ENCODE data around the gene LRRC8B. TPM values are rescaled to one million over a fixed set of nuclear protein-coding genes. Genes with fewer than 3 reads are reported as not detected.

Gene LRRC8B
- total RNA-seq, 1 experiment from 2014 or later, result 15.0 TPM

DNA sequence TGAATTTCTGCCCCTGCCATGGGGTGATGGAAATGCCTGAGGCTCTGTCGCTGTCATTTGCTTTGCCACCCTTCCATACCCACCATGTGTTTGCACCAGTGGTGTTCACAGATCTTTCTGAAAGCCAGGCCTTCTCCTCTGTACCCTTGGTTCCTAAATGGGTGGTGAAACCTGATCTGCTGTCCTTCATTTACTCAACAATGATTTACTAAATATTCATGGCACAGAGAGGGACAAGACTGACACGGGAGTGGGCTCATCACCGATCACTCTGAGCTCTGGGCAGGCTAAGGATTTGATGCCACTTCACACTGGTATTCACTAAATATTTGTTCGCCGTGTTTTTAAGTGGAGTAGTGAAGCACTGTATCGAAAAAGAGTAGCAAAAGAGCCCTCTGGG lies 40.9 kb downstream of the LRRC8B start:
- intact Hi-C loops (cut with micrococcal nuclease; ENCODE audit: unreplicated experiment), result no loop called here
- H3K9me3 ChIP-seq (ENCODE audit: insufficient read depth, low read depth), result no peaks in the 10 kb centered on the region
- DNase-seq, result no peak
- ChIA-PET CTCF (no interaction called here), POLR2A (ENCODE audit: unreplicated experiment) (no interaction called here)
- H3K27me3 ChIP-seq (ENCODE audit: insufficient read depth, low read depth), result no peaks in the 10 kb centered on the region
- no peaks in the 10 kb centered on the region for H3K9me2 ChIP-seq (ENCODE audit: insufficient read depth)
- H3K4me3 ChIP-seq, result no peak overlapping the region
- no peaks in the 10 kb centered on the region; the same call in 1 of the 2 replicates for H4K20me1 ChIP-seq (ENCODE audit: insufficient read depth)
- H3F3A ChIP-seq (ENCODE audit: insufficient read depth, low read depth), result no peaks in the 10 kb centered on the region
- H3K36me3 ChIP-seq (ENCODE audit: low read depth), result 0 out of 2 replicates have a peak, but pooled peaks cover 11% of the 10 kb centered on the region
- TF ChIP-seq, protein P1, sequence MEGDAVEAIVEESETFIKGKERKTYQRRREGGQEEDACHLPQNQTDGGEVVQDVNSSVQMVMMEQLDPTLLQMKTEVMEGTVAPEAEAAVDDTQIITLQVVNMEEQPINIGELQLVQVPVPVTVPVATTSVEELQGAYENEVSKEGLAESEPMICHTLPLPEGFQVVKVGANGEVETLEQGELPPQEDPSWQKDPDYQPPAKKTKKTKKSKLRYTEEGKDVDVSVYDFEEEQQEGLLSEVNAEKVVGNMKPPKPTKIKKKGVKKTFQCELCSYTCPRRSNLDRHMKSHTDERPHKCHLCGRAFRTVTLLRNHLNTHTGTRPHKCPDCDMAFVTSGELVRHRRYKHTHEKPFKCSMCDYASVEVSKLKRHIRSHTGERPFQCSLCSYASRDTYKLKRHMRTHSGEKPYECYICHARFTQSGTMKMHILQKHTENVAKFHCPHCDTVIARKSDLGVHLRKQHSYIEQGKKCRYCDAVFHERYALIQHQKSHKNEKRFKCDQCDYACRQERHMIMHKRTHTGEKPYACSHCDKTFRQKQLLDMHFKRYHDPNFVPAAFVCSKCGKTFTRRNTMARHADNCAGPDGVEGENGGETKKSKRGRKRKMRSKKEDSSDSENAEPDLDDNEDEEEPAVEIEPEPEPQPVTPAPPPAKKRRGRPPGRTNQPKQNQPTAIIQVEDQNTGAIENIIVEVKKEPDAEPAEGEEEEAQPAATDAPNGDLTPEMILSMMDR (conservative IDR thresholded peaks at IDR 0.05), result no peak
- TF ChIP-seq EZH2 (IDR thresholded peaks at IDR 0.05; ENCODE audit: low read depth), result no peak
- H3K4me2 ChIP-seq, result no peak overlapping the region
- peaks cover 16% of the 10 kb centered on the region; the same call in 1 of the 2 replicates for H3K79me2 ChIP-seq (ENCODE audit: low read depth)
- no peak overlapping the region for H2AFZ ChIP-seq
- H3K27ac ChIP-seq, result no peak overlapping the region
- H3K4me1 ChIP-seq (replicated peaks; ENCODE audit: insufficient read depth), result no peaks in the 10 kb centered on the region
- no TSS peak for BruUV-seq (replicated peaks)

DNA sequence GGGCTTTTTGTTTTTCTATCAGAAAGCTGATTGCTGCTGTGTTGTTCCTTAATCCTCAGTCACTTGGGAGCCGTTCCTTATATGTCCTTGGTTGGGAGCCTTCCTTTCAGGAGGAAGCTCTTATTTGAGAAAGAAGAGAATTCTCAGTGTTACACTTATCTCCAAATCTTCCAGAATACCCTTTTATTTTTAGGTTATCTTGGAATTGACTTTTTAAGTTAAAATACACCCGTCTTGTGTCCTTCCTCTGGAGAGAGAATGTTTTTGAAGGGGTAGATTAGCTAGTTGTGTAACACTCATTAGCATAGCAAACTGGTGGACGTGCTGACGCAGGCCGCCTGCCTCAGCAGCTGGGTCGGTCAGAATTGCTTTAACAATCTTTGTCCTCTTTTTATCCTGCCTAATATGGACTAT lies 42.1 kb downstream of the LRRC8B start:
- intact Hi-C loops (cut with micrococcal nuclease; ENCODE audit: unreplicated experiment), result no loop called here
- no peak for DNase-seq
- no peak overlapping the region for H3K4me3 ChIP-seq
- ChIA-PET POLR2A (ENCODE audit: unreplicated experiment) (no interaction called here), CTCF (no interaction called here)
- H3K27me3 ChIP-seq (ENCODE audit: insufficient read depth, low read depth), result no peaks in the 10 kb centered on the region
- H2AFZ ChIP-seq, result no peak overlapping the region
- no peak overlapping the region for H3K27ac ChIP-seq
- H3K36me3 ChIP-seq (ENCODE audit: low read depth), result 0 out of 2 replicates have a peak, but pooled peaks cover 11% of the 10 kb centered on the region
- no TSS peak for BruUV-seq (replicated peaks)
- no peak for TF ChIP-seq EZH2 (IDR thresholded peaks at IDR 0.05; ENCODE audit: low read depth)
- TF ChIP-seq, protein P1 (conservative IDR thresholded peaks at IDR 0.05), result no peak
- no peak overlapping the region for H3K4me2 ChIP-seq
- H3F3A ChIP-seq (ENCODE audit: insufficient read depth, low read depth), result no peaks in the 10 kb centered on the region
- no peaks in the 10 kb centered on the region for H3K4me1 ChIP-seq (replicated peaks; ENCODE audit: insufficient read depth)
- H3K9me3 ChIP-seq (ENCODE audit: insufficient read depth, low read depth), result no peaks in the 10 kb centered on the region
- no peaks in the 10 kb centered on the region; the same call in 1 of the 2 replicates for H4K20me1 ChIP-seq (ENCODE audit: insufficient read depth)
- H3K79me2 ChIP-seq (ENCODE audit: low read depth), result peaks cover 16% of the 10 kb centered on the region; the same call in 1 of the 2 replicates
- no peaks in the 10 kb centered on the region for H3K9me2 ChIP-seq (ENCODE audit: insufficient read depth)

DNA sequence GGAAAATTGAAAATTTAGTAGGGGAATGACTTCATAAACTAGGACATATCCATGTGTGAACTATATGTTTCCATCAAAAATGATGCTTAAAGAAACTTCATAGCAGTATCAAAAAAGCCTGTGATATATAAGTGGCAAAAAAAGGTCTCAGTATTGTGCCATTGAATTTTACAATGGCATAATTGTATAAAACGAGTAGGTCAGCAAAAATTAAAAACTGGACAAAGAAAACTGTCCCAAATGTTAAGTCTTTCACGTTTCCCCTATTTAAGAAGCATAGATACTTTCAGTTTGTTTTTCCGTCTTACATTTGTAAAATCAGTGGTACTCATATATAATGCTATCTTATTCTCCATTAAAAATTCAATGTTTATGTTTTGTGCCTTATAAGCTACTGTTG lies 43.2 kb downstream of the LRRC8B start:
- H3K4me1 ChIP-seq (replicated peaks; ENCODE audit: insufficient read depth), result no peaks in the 10 kb centered on the region
- BruUV-seq (replicated peaks), result no TSS peak
- H4K20me1 ChIP-seq (ENCODE audit: insufficient read depth), result no peaks in the 10 kb centered on the region; the same call in 1 of the 2 replicates
- no peak overlapping the region for H3K4me2 ChIP-seq
- H3F3A ChIP-seq (ENCODE audit: insufficient read depth, low read depth), result no peaks in the 10 kb centered on the region
- no peaks in the 10 kb centered on the region for H3K9me2 ChIP-seq (ENCODE audit: insufficient read depth)
- ChIA-PET POLR2A (ENCODE audit: unreplicated experiment) (no interaction called here), CTCF (no interaction called here)
- peaks cover 16% of the 10 kb centered on the region; the same call in 1 of the 2 replicates for H3K79me2 ChIP-seq (ENCODE audit: low read depth)
- H2AFZ ChIP-seq, result no peak overlapping the region
- TF ChIP-seq, protein P1 (conservative IDR thresholded peaks at IDR 0.05), result no peak
- TF ChIP-seq EZH2 (IDR thresholded peaks at IDR 0.05; ENCODE audit: low read depth), result no peak
- no peaks in the 10 kb centered on the region for H3K27me3 ChIP-seq (ENCODE audit: insufficient read depth, low read depth)
- 0 out of 2 replicates have a peak, but pooled peaks cover 11% of the 10 kb centered on the region for H3K36me3 ChIP-seq (ENCODE audit: low read depth)
- no peak for DNase-seq
- H3K4me3 ChIP-seq, result no peak overlapping the region
- no peak overlapping the region for H3K27ac ChIP-seq
- intact Hi-C loops (cut with micrococcal nuclease; ENCODE audit: unreplicated experiment), result no loop called here
- no peaks in the 10 kb centered on the region for H3K9me3 ChIP-seq (ENCODE audit: insufficient read depth, low read depth)
